H9 (cell line): Measurements from ENCODE around the gene CCDC91. TPM values are rescaled to one million over a fixed set of nuclear protein-coding genes. Genes with fewer than 3 reads are reported as not detected.

Experiments used
- DNase-seq: peaks from one replicate; pipeline ENCODE4 v3.0.0-alpha.2; 2017
- H2AFZ ChIP-seq: one replicate; pipeline ENCODE4 v1.6.1; 2013; ENCODE audit warnings: mild to moderate bottlenecking, low read length, control low read depth, moderate library complexity
- H2AK5ac ChIP-seq: 2 replicates; pipeline ENCODE4 v1.6.1; 2013; ENCODE audit warnings: low read length, control low read depth, mixed read lengths; ENCODE audit not compliant: insufficient read length
- H2BK120ac ChIP-seq: one replicate; pipeline ENCODE4 v1.6.1; 2013; ENCODE audit warnings: low read depth, mild to moderate bottlenecking, low read length, control low read depth, inconsistent platforms; ENCODE audit not compliant: poor library complexity, severe bottlenecking
- H2BK12ac ChIP-seq: 2 replicates; pipeline ENCODE4 v1.6.1; 2013; ENCODE audit warnings: low read length, control low read depth, mixed read lengths, low read depth; ENCODE audit not compliant: insufficient read length
- H2BK15ac ChIP-seq: 2 replicates; pipeline ENCODE4 v1.6.1; 2013; ENCODE audit warnings: low read depth, low read length, control low read depth
- H2BK20ac ChIP-seq: one replicate; pipeline ENCODE4 v1.6.1; 2013; ENCODE audit warnings: low read depth, mild to moderate bottlenecking, low read length, control low read depth, inconsistent platforms; ENCODE audit not compliant: poor library complexity, severe bottlenecking
- H2BK5ac ChIP-seq: 2 replicates; pipeline ENCODE4 v1.6.1; 2013; ENCODE audit warnings: low read length, control low read depth, mixed read lengths; ENCODE audit not compliant: insufficient read length
- H3K14ac ChIP-seq: 2 replicates; pipeline ENCODE4 v1.6.1; 2013; ENCODE audit warnings: low read length, control low read depth; ENCODE audit not compliant: insufficient read depth
- H3K18ac ChIP-seq: 2 replicates; pipeline ENCODE4 v1.6.1; 2013; ENCODE audit warnings: low read depth, mild to moderate bottlenecking, mixed read lengths, low read length, control low read depth; ENCODE audit not compliant: insufficient read length
- H3K23ac ChIP-seq: 2 replicates; pipeline ENCODE4 v1.6.1; 2013; ENCODE audit warnings: low read length, control low read depth, mixed read lengths, low read depth; ENCODE audit not compliant: insufficient read length
- H3K23me2 ChIP-seq: 2 replicates; pipeline ENCODE4 v1.6.1; 2013; ENCODE audit warnings: low read depth, mild to moderate bottlenecking, mixed read lengths, low read length, control low read depth; ENCODE audit not compliant: insufficient read length, poor library complexity, severe bottlenecking
- H3K27ac ChIP-seq: 2 replicates; pipeline ENCODE4 v1.5.1; 2013; ENCODE audit warnings: low read length, control low read depth, mixed read lengths, low read depth; ENCODE audit not compliant: insufficient read length
- H3K27me3 ChIP-seq: 2 replicates; pipeline ENCODE4 v1.6.1; 2013; ENCODE audit warnings: low read length, control low read depth, inconsistent platforms; ENCODE audit not compliant: insufficient read depth
- H3K4ac ChIP-seq: 2 replicates; pipeline ENCODE4 v1.6.1; 2013; ENCODE audit warnings: low read depth, mild to moderate bottlenecking, control low read depth, inconsistent platforms, low read length, moderate library complexity
- H3K4me1 ChIP-seq: 2 replicates; pipeline ENCODE4 v1.6.1; 2013; ENCODE audit warnings: low read length, control low read depth, inconsistent platforms; ENCODE audit not compliant: insufficient read depth
- H3K4me2 ChIP-seq: 2 replicates; pipeline ENCODE4 v1.6.1; 2013; ENCODE audit warnings: low read length, control low read depth, mixed read lengths; ENCODE audit not compliant: insufficient read length, insufficient read depth
- H3K56ac ChIP-seq: 2 replicates; pipeline ENCODE4 v1.6.1; 2013; ENCODE audit warnings: low read depth, mild to moderate bottlenecking, mixed read lengths, low read length, control low read depth; ENCODE audit not compliant: insufficient read length
- H3K79me1 ChIP-seq: 2 replicates; pipeline ENCODE4 v1.6.1; 2013; ENCODE audit warnings: low read depth, mild to moderate bottlenecking, moderate library complexity, low read length, control low read depth, inconsistent platforms; ENCODE audit not compliant: insufficient read depth, poor library complexity, severe bottlenecking
- H3K79me2 ChIP-seq: 2 replicates; pipeline ENCODE4 v1.6.1; 2013; ENCODE audit warnings: low read length, control low read depth, inconsistent platforms; ENCODE audit not compliant: insufficient read depth
- H3K9ac ChIP-seq: 2 replicates; pipeline ENCODE4 v1.6.1; 2013; ENCODE audit warnings: low read length, control low read depth, mixed read lengths; ENCODE audit not compliant: insufficient read length; ENCODE audit errors: extremely low read depth
- H3K9me3 ChIP-seq: one replicate; pipeline ENCODE4 v1.6.1; 2013; ENCODE audit warnings: low read depth, low read length, inconsistent platforms; ENCODE audit not compliant: control insufficient read depth
- H3T11ph ChIP-seq: one replicate; pipeline ENCODE4 v1.6.1; 2013; ENCODE audit warnings: mild to moderate bottlenecking, low read length, control low read depth, inconsistent platforms
- H4K20me1 ChIP-seq: one replicate; pipeline ENCODE4 v1.6.1; 2013; ENCODE audit not compliant: control insufficient read depth, insufficient read length, insufficient read depth
- H4K5ac ChIP-seq: 2 replicates; pipeline ENCODE4 v1.6.1; 2013; ENCODE audit warnings: low read depth, mild to moderate bottlenecking, mixed read lengths, low read length, control low read depth; ENCODE audit not compliant: insufficient read length
- H4K8ac ChIP-seq: replicated peaks from 2 replicates; pipeline ENCODE4 v1.6.1; 2013; ENCODE audit warnings: low read length, control low read depth, mixed read lengths, low read depth; ENCODE audit not compliant: insufficient read length
- H4K91ac ChIP-seq: 2 replicates; pipeline ENCODE4 v1.6.1; 2013; ENCODE audit warnings: low read depth, mild to moderate bottlenecking, moderate library complexity, mixed read lengths, low read length, control low read depth; ENCODE audit not compliant: insufficient read length
- H3K27ac Mint-ChIP-seq, 3 experiments: 2 replicates in 2 of 3; 3 replicates in 1 of 3; pipeline ENCODE4 v1.8.0; 2020 to 2021; ENCODE audit warnings: mixed read lengths in 3 of 3, mild to moderate bottlenecking in 1 of 3, moderate library complexity in 1 of 3
- H3K27me3 Mint-ChIP-seq: 2 replicates; pipeline ENCODE4 v1.8.0; 2021; ENCODE audit warnings: low read depth, mild to moderate bottlenecking, moderate library complexity, mixed read lengths
- H3K36me3 Mint-ChIP-seq, 3 experiments: 2 replicates in 2 of 3; 3 replicates in 1 of 3; pipeline ENCODE4 v1.8.0; 2020 to 2021; ENCODE audit warnings: low read depth in 3 of 3, mixed read lengths in 3 of 3; ENCODE audit not compliant: insufficient read depth in 1 of 3
- H3K4me1 Mint-ChIP-seq, 2 experiments: 2 replicates each; pipeline ENCODE4 v1.8.0; 2020; ENCODE audit warnings: mixed read lengths in 2 of 2
- H3K4me3 Mint-ChIP-seq, 2 experiments: 2 replicates in 1 of 2; 3 replicates in 1 of 2; pipeline ENCODE4 v1.8.0; 2020 to 2021; ENCODE audit warnings: mild to moderate bottlenecking in 2 of 2, mixed read lengths in 2 of 2, moderate library complexity in 1 of 2
- H3K9me3 Mint-ChIP-seq, 2 experiments: 2 replicates in 1 of 2; 3 replicates in 1 of 2; pipeline ENCODE4 v1.8.0; 2020; ENCODE audit warnings: mild to moderate bottlenecking in 2 of 2, mixed read lengths in 2 of 2, moderate library complexity in 1 of 2
- WGBS: extraction: QIAGEN DNeasy Blood & Tissue Kit; methylation state at CpG from one replicate; pipeline ENCODE4 v1.1.7; 2013; ENCODE audit warnings: missing lambda C conversion rate, low lambda C conversion rate, mixed read lengths; ENCODE audit not compliant: insufficient read length; ENCODE audit errors: extremely low coverage; 5-methylcytosine and 5-hydroxymethylcytosine counted together
- total RNA-seq: library from RNA; stranded (reverse); gene quantifications from 2 replicates; pipeline ENCODE4 v1.2.1, GENCODE V29; 2021
- TF ChIP-seq, protein P1 (sequence below): fragments of 200-600 bp; sonication (generic); conservative IDR thresholded peaks from 3 replicates; pipeline ENCODE4 v1.8.0; 2021; ENCODE audit warnings: antibody characterized with exemption, mild to moderate bottlenecking

CCDC91 gene
- total RNA-seq, 1 experiment from 2014 or later: 22.7 TPM

DNA sequence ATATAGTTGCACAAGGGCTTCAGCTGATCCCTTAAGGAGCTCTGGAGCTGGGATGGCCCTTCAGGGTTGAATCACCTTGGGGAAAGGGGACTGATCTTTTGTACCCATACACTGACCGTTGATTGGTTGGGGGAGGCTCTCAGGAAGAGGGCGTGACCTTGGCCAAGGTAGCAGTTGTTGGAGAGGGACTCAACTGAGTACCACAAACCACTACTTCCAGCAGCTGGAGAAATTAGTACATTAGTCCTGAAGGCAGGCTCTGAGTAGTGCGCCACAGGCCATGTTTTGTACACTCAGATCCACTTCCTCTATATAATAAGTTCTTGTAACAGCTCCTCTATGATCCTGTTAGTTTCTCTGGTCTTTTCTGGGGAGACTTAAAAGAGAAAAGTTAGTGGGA, 317.6 kb downstream of the CCDC91 start:
- no peak overlapping the region for H3K14ac ChIP-seq
- WGBS: no CpG with 5 or more reads among the region's 3 CpGs
- H3K27ac ChIP-seq: no peak overlapping the region
- H4K91ac ChIP-seq: no peak overlapping the region
- no peak overlapping the region for H3K56ac ChIP-seq
- H3K79me2 ChIP-seq: no peaks in the 10 kb centered on the region
- no peaks in the 10 kb centered on the region for H4K20me1 ChIP-seq
- no peak overlapping the region for H4K8ac ChIP-seq
- H2BK20ac ChIP-seq: no peak overlapping the region
- H2BK5ac ChIP-seq: no peak overlapping the region
- no peaks in the 10 kb centered on the region for H3K27me3 ChIP-seq
- TF ChIP-seq, protein P1, sequence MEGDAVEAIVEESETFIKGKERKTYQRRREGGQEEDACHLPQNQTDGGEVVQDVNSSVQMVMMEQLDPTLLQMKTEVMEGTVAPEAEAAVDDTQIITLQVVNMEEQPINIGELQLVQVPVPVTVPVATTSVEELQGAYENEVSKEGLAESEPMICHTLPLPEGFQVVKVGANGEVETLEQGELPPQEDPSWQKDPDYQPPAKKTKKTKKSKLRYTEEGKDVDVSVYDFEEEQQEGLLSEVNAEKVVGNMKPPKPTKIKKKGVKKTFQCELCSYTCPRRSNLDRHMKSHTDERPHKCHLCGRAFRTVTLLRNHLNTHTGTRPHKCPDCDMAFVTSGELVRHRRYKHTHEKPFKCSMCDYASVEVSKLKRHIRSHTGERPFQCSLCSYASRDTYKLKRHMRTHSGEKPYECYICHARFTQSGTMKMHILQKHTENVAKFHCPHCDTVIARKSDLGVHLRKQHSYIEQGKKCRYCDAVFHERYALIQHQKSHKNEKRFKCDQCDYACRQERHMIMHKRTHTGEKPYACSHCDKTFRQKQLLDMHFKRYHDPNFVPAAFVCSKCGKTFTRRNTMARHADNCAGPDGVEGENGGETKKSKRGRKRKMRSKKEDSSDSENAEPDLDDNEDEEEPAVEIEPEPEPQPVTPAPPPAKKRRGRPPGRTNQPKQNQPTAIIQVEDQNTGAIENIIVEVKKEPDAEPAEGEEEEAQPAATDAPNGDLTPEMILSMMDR: no peak
- DNase-seq: no peak
- H2BK120ac ChIP-seq: no peak overlapping the region
- no peak overlapping the region for H2AFZ ChIP-seq
- no peaks in the 10 kb centered on the region for H3K79me1 ChIP-seq
- H3K4me1 ChIP-seq: peaks cover 5% of the 10 kb centered on the region; the same call in 1 of the 2 replicates
- no peak overlapping the region for H2BK12ac ChIP-seq
- H3K9ac ChIP-seq: no peak overlapping the region
- no peak overlapping the region for H3K4me3 Mint-ChIP-seq
- H3K27ac Mint-ChIP-seq: no peak overlapping the region
- H3K4me1 Mint-ChIP-seq: peaks cover 5 to 14% of the 10 kb centered on the region in 2 experiments; a peak in 3 of 4 replicates
- H3K36me3 Mint-ChIP-seq: peaks cover 0 to 3% (median 0%) of the 10 kb centered on the region in 3 experiments; a peak in 4 of 7 replicates
- H3K27me3 Mint-ChIP-seq: no peaks in the 10 kb centered on the region
- no peak overlapping the region for H3K4ac ChIP-seq
- H2AK5ac ChIP-seq: no peak overlapping the region
- H3K23me2 ChIP-seq: no peaks in the 10 kb centered on the region
- H3K4me2 ChIP-seq: no peak overlapping the region
- H3K18ac ChIP-seq: no peak overlapping the region
- H2BK15ac ChIP-seq: no peak overlapping the region
- no peak overlapping the region for H3T11ph ChIP-seq
- no peak overlapping the region for H3K23ac ChIP-seq
- no peaks in the 10 kb centered on the region; a peak in 2 of 5 replicates for H3K9me3 Mint-ChIP-seq
- H3K9me3 ChIP-seq: no peaks in the 10 kb centered on the region
- H4K5ac ChIP-seq: no peak overlapping the region
